ENCODE measurements around the gene SHMT2. TPM values are rescaled to one million over a fixed set of nuclear protein-coding genes. Genes with fewer than 3 reads are reported as not detected.

Gene SHMT2
- total RNA-seq, 1 donor from 2014 or later, result 118 TPM

DNA sequence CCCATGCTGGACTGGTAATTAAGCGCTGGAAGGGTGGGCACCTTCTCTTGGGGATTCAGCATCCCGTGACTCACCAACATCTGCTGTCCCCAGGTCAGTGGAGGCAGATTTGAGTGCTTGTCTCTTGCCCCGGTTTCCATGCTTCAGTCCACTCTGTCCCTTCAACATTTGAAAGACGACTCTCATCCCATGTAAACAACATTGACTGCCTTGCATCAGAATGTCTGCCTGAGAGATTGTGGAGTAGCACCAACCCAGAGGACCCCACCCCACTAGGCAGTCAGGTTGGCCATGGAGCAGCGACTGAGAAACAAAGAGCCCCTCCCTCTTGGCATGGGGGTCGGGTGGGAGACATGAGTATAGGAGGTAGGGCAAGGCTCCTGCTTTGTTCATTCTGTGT, 26.4 kb downstream of the SHMT2 start:
- DNase-seq (ENCODE audit: low read depth), result no peak
- TF ChIP-seq, protein P1, sequence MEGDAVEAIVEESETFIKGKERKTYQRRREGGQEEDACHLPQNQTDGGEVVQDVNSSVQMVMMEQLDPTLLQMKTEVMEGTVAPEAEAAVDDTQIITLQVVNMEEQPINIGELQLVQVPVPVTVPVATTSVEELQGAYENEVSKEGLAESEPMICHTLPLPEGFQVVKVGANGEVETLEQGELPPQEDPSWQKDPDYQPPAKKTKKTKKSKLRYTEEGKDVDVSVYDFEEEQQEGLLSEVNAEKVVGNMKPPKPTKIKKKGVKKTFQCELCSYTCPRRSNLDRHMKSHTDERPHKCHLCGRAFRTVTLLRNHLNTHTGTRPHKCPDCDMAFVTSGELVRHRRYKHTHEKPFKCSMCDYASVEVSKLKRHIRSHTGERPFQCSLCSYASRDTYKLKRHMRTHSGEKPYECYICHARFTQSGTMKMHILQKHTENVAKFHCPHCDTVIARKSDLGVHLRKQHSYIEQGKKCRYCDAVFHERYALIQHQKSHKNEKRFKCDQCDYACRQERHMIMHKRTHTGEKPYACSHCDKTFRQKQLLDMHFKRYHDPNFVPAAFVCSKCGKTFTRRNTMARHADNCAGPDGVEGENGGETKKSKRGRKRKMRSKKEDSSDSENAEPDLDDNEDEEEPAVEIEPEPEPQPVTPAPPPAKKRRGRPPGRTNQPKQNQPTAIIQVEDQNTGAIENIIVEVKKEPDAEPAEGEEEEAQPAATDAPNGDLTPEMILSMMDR (conservative IDR thresholded peaks at IDR 0.05; ENCODE audit: low read depth, low read length), result no peak

GRCh38 chr12:57258977-57259970, 29.8 kb downstream of the SHMT2 start:
- H3K4me3 ChIP-seq (ENCODE audit: low read depth, low read length), result no peak overlapping the region
- DNase-seq (ENCODE audit: low read depth), result no peak
- TF ChIP-seq, protein P1 (conservative IDR thresholded peaks at IDR 0.05; ENCODE audit: low read depth, low read length), result no peak

More for the DNA sequence above, 26.4 kb downstream of the SHMT2 start:
- no peak overlapping the region for H3K4me3 ChIP-seq (ENCODE audit: low read depth, low read length)

DNA sequence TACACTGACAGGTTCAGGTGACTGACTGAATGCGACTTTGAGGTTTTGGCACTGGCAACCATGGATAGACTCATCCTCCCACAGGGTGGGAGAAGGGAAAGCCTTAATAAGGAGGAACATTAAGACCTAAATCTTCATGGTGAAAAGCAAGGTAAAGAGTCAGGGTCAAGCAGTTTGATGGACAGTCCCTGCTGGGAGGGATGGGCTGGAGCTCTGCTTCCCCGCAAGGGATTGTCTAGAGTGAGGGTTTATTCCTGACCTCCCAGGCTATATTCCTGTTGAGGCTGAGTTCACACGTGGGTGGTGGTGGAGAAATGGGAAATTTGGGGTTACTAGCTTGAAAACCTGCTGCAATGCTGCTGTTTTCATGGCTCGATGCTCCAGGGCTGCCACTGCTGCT, 30.9 kb downstream of the SHMT2 start:
- no peak for DNase-seq (ENCODE audit: low read depth)
- TF ChIP-seq, protein P1 (conservative IDR thresholded peaks at IDR 0.05; ENCODE audit: low read depth, low read length), result no peak
- no peak overlapping the region for H3K4me3 ChIP-seq (ENCODE audit: low read depth, low read length)

DNA sequence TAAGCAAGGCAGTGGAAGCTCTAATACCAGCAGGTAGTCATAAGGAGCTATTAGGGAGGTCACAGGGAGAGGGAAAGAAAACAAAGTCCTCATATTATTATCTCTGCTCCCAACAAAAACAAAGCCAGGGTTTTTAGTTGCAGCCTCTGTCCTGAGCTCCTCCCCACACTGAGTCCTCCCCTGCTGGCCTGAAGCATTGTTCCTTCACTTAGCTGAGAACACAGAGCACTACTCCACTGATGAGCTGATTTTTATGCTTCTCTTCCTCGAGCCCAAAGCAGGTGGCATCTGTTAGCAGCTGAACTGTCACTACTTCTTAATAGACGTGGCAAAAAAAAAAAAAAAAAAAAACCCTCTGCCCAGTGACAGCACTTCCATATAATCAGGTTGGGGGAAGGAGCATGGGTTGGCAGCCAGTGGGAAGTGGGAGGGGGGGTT, 31.9 kb downstream of the SHMT2 start:
- no peak for DNase-seq (ENCODE audit: low read depth)
- TF ChIP-seq, protein P1 (conservative IDR thresholded peaks at IDR 0.05; ENCODE audit: low read depth, low read length), result no peak

GRCh38 chr12:57262126-57262822, 32.8 kb downstream of the SHMT2 start:
- no peak for DNase-seq (ENCODE audit: low read depth)
- no peak overlapping the region for H3K4me3 ChIP-seq (ENCODE audit: low read depth, low read length)

More for the DNA sequence above, 31.9 kb downstream of the SHMT2 start:
- H3K4me3 ChIP-seq (ENCODE audit: low read depth, low read length), result no peak overlapping the region

DNA sequence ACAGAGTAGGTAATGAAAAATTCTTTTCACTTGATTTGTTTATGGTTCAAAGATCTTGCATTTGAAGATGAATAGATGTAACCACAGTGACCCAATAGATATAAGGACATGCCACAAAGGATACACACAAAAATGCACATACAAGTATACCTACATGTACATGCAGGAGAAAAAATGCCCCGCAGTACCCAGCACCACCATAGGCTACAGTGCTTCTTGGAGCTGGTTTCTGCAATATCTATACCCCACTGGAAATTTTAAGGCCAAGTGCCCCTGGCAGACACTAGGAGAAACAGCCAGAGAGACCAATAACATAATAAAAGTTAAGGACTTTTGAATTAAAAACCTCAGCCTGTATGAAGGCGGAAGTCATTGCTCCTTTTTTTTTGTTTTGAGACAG, 33.6 kb downstream of the SHMT2 start:
- TF ChIP-seq, protein P1 (conservative IDR thresholded peaks at IDR 0.05; ENCODE audit: low read depth, low read length), result no peak
- no peak overlapping the region for H3K4me3 ChIP-seq (ENCODE audit: low read depth, low read length)
- DNase-seq (ENCODE audit: low read depth), result no peak

More at GRCh38 chr12:57262126-57262822, 32.8 kb downstream of the SHMT2 start:
- TF ChIP-seq, protein P1 (conservative IDR thresholded peaks at IDR 0.05; ENCODE audit: low read depth, low read length), result no peak
